WTC11 (cell line): ENCODE results near the gene POLE4. TPM values are rescaled to one million over a fixed set of nuclear protein-coding genes. Genes with fewer than 3 reads are reported as not detected.

Experiments used
- ATAC-seq: fragments of 200-7000 bp; cut with Tn5 transposase; 2 replicates; pipeline ENCODE4 v1.10.0; 2021; ENCODE audit warnings: mild to moderate bottlenecking, moderate library complexity
- CTCF ChIA-PET: fragments of 300-600 bp; sonication (Branson Sonifier 250); formaldehyde crosslinking; loops from one replicate; lab custom pipeline; 2021; ENCODE audit warnings: antibody characterized with exemption; lab: Charles Lee
- POLR2A ChIA-PET: fragments of 350-600 bp; sonication (Branson Sonifier 250); formaldehyde crosslinking; loops from one replicate; lab custom pipeline; 2021; ENCODE audit warnings: antibody characterized with exemption; lab: Charles Lee
- DNase-seq: peaks from one replicate; pipeline ENCODE4 v3.0.0; 2021; ENCODE audit warnings: low spot score
- H3K27ac Mint-ChIP-seq: 2 replicates; pipeline ENCODE4 v1.8.0; 2021; ENCODE audit warnings: mixed read lengths
- H3K27me3 Mint-ChIP-seq: 2 replicates; pipeline ENCODE4 v1.8.0; 2021; ENCODE audit warnings: low read depth, mild to moderate bottlenecking, moderate library complexity, mixed read lengths
- H3K36me3 Mint-ChIP-seq: 2 replicates; pipeline ENCODE4 v1.8.0; 2021; ENCODE audit warnings: mixed read lengths
- H3K4me1 Mint-ChIP-seq: 2 replicates; pipeline ENCODE4 v1.8.0; 2022; ENCODE audit warnings: mixed read lengths
- H3K4me3 Mint-ChIP-seq: 2 replicates; pipeline ENCODE4 v1.8.0; 2021; ENCODE audit warnings: mild to moderate bottlenecking, moderate library complexity, mixed read lengths
- H3K9me3 Mint-ChIP-seq: 2 replicates; pipeline ENCODE4 v1.8.0; 2021; ENCODE audit warnings: mixed read lengths
- AFF4 ChIP-seq: sonication (generic); formaldehyde crosslinking; IDR thresholded peaks from 2 replicates; pipeline ENCODE4 v1.8.1; 2023; ENCODE audit warnings: mild to moderate bottlenecking, missing genetic modification reagents, borderline replicate concordance
- ATF6 ChIP-seq: sonication (generic); formaldehyde crosslinking; IDR thresholded peaks from 2 replicates; pipeline ENCODE4 v1.8.1; 2023; ENCODE audit warnings: mild to moderate bottlenecking, missing genetic modification reagents
- CTCF ChIP-seq: fragments of 200-600 bp; IDR thresholded peaks from 2 replicates; pipeline ENCODE4 v1.8.0; 2022; ENCODE audit warnings: antibody characterized with exemption
- FOXP4 ChIP-seq: sonication (generic); formaldehyde crosslinking; IDR thresholded peaks from 2 replicates; pipeline ENCODE4 v1.8.0; 2022; ENCODE audit warnings: mild to moderate bottlenecking, missing genetic modification reagents
- JAZF1 ChIP-seq: fragments of 250-450 bp; sonication (Bioruptor Pico); IDR thresholded peaks from 2 replicates; pipeline ENCODE4 v1.9.0; 2021; ENCODE audit warnings: moderate library complexity, mild to moderate bottlenecking, inconsistent platforms
- KAT7 ChIP-seq: sonication (generic); formaldehyde crosslinking; IDR thresholded peaks from 2 replicates; pipeline ENCODE4 v1.8.1; 2023; ENCODE audit warnings: missing genetic modification reagents, mild to moderate bottlenecking, borderline replicate concordance
- MLX ChIP-seq: sonication (generic); formaldehyde crosslinking; IDR thresholded peaks from 2 replicates; pipeline ENCODE4 v1.8.1; 2023; ENCODE audit warnings: mild to moderate bottlenecking, missing genetic modification reagents, moderate library complexity
- SOX15 ChIP-seq: fragments of 250-450 bp; sonication (Bioruptor Pico); IDR thresholded peaks from 2 replicates; pipeline ENCODE4 v1.9.0; 2021; ENCODE audit warnings: mild to moderate bottlenecking
- SP1 ChIP-seq: sonication (generic); formaldehyde crosslinking; conservative IDR thresholded peaks from 2 replicates; pipeline ENCODE4 v1.8.1; 2022; ENCODE audit warnings: missing genetic modification reagents
- ZNF232 ChIP-seq: sonication (generic); formaldehyde crosslinking; IDR thresholded peaks from 2 replicates; pipeline ENCODE4 v1.8.0; 2022; ENCODE audit warnings: mild to moderate bottlenecking, missing genetic modification reagents
- ZNF425 ChIP-seq: fragments of 250-450 bp; sonication (Bioruptor Pico); conservative IDR thresholded peaks from 2 replicates; pipeline ENCODE4 v1.9.0; 2021; ENCODE audit warnings: mild to moderate bottlenecking
- total RNA-seq: library from RNA; stranded (reverse); gene quantifications from 3 replicates; pipeline ENCODE4 v1.2.3, GENCODE V29; 2021

The POLE4 gene
- total RNA-seq, 1 experiment from 2014 or later = 31.5 TPM

GRCh38 chr2:75012080-75012479 lies 53.6 kb downstream of the POLE4 start:
- no peak for DNase-seq
- CTCF ChIA-PET = no interaction called here
- POLR2A ChIA-PET = no interaction called here
- Mint-ChIP-seq H3K36me3 (no peaks in the 10 kb centered on the region), H3K9me3 (peaks cover 7% of the 10 kb centered on the region; the same call in 1 of the 2 replicates), H3K4me3 (no peak overlapping the region), H3K27ac (no peak overlapping the region), H3K4me1 (0 out of 2 replicates have a peak, but pooled peaks cover 6% of the 10 kb centered on the region), H3K27me3 (no peaks in the 10 kb centered on the region)
- no peak for ATAC-seq
- TF ChIP-seq ATF6 (CRISPR knock-in tag) (no peak), CTCF (no peak), ZNF232 (CRISPR knock-in tag) (no peak), MLX (CRISPR knock-in tag) (no peak), JAZF1 (CRISPR knock-in tag) (no peak)

GRCh38 chr2:75018162-75018561 lies 59.7 kb downstream of the POLE4 start:
- H3K9me3 Mint-ChIP-seq = peaks cover 7% of the 10 kb centered on the region; the same call in 1 of the 2 replicates
- no peak for ATAC-seq
- no peak overlapping the region for H3K27ac Mint-ChIP-seq
- H3K4me1 Mint-ChIP-seq = peaks cover 8% of the 10 kb centered on the region; the same call in 1 of the 2 replicates
- no peak for DNase-seq
- TF ChIP-seq SP1 (CRISPR knock-in tag) (no peak), KAT7 (CRISPR knock-in tag) (no peak), AFF4 (CRISPR knock-in tag) (no peak), ZNF425 (CRISPR knock-in tag) (no peak), SOX15 (CRISPR knock-in tag) (no peak), FOXP4 (no peak)
- H3K27me3 Mint-ChIP-seq = no peaks in the 10 kb centered on the region
- no peaks in the 10 kb centered on the region for H3K36me3 Mint-ChIP-seq
- CTCF ChIA-PET = no interaction called here
- H3K4me3 Mint-ChIP-seq = no peak overlapping the region
- POLR2A ChIA-PET = no interaction called here

Other genes starting within 250 kb of the POLE4 start
- 61.6 to 74.5 TPM (median 73.9 TPM) in 3 replicates for gene HK2, start 124.5 kb upstream of the POLE4 start, total RNA-seq
- gene TACR1, start 240.9 kb downstream of the POLE4 start, total RNA-seq = 0.13 to 0.23 TPM (median 0.18 TPM) in 3 replicates